Skeletal muscle satellite cell (primary cell): ENCODE results near the gene PACRG.

ENCODE experiments used
- H3K27me3 ChIP-seq: 2 replicates; pipeline ENCODE4 v1.7.0; 2013; ENCODE audit warnings: low read length; ENCODE audit not compliant: control insufficient read depth, insufficient read depth
- H3K36me3 ChIP-seq: 2 replicates; pipeline ENCODE4 v1.7.0; 2013; ENCODE audit warnings: mild to moderate bottlenecking, control low read depth, low read length; ENCODE audit not compliant: insufficient read depth
- H3K4me1 ChIP-seq: 2 replicates; pipeline ENCODE4 v1.7.0; 2013; ENCODE audit warnings: low read length; ENCODE audit not compliant: control insufficient read depth, insufficient read depth
- H3K4me2 ChIP-seq: 2 replicates; pipeline ENCODE4 v1.7.0; 2013; ENCODE audit warnings: mild to moderate bottlenecking, low read length
- H3K4me3 ChIP-seq: 2 replicates; pipeline ENCODE4 v1.7.0; 2013; ENCODE audit warnings: low read length
- H3K9ac ChIP-seq: 2 replicates; pipeline ENCODE4 v1.7.0; 2013; ENCODE audit warnings: mild to moderate bottlenecking, low read depth, low read length, moderate library complexity
- H3K9me3 ChIP-seq: replicated peaks from 2 replicates; pipeline ENCODE4 v1.7.0; 2013; ENCODE audit warnings: mild to moderate bottlenecking, control low read depth, low read length

PACRG gene

GRCh38 chr6:162730502-162730901 is 2.7 kb downstream of the PACRG start:
- Histone ChIP-seq H3K4me2 (no peak overlapping the region), H3K9ac (no peak overlapping the region), H3K9me3 (no peaks in the 10 kb centered on the region), H3K4me3 (no peak overlapping the region), H3K36me3 (no peaks in the 10 kb centered on the region), H3K4me1 (peaks cover 10% of the 10 kb centered on the region), H3K27me3 (no peaks in the 10 kb centered on the region)

GRCh38 chr6:162733489-162733888 is 5.7 kb downstream of the PACRG start:
- no peak overlapping the region for H3K4me2 ChIP-seq
- H3K9ac ChIP-seq: no peak overlapping the region
- H3K4me3 ChIP-seq: no peak overlapping the region
- no peaks in the 10 kb centered on the region for H3K9me3 ChIP-seq
- H3K36me3 ChIP-seq: no peaks in the 10 kb centered on the region
- no peaks in the 10 kb centered on the region for H3K4me1 ChIP-seq
- no peaks in the 10 kb centered on the region for H3K27me3 ChIP-seq

- no peaks in the 10 kb centered on the region for H3K27me3 ChIP-seq
- no peaks in the 10 kb centered on the region for H3K9me3 ChIP-seq
- H3K4me1 ChIP-seq: no peaks in the 10 kb centered on the region
- H3K4me3 ChIP-seq: no peak overlapping the region
- H3K4me2 ChIP-seq: no peak overlapping the region
- H3K9ac ChIP-seq: no peak overlapping the region
- H3K36me3 ChIP-seq: no peaks in the 10 kb centered on the region
Observed at GRCh38 chr6:162736961-162737360, 9.2 kb downstream of the PACRG start.

- no peak overlapping the region for H3K9ac ChIP-seq
- no peak overlapping the region for H3K4me2 ChIP-seq
- no peaks in the 10 kb centered on the region for H3K9me3 ChIP-seq
- no peaks in the 10 kb centered on the region for H3K36me3 ChIP-seq
- H3K27me3 ChIP-seq: no peaks in the 10 kb centered on the region
- H3K4me3 ChIP-seq: no peak overlapping the region
- H3K4me1 ChIP-seq: peaks cover 11% of the 10 kb centered on the region
Observed at GRCh38 chr6:162750776-162751175, 23.0 kb downstream of the PACRG start.

- no peaks in the 10 kb centered on the region for H3K36me3 ChIP-seq
- no peak overlapping the region for H3K4me2 ChIP-seq
- no peak overlapping the region for H3K4me3 ChIP-seq
Observed at GRCh38 chr6:162751211-162751859, 23.6 kb downstream of the PACRG start.

GRCh38 chr6:162753775-162754174 is 26.0 kb downstream of the PACRG start:
- H3K4me2 ChIP-seq: no peak overlapping the region
- H3K4me1 ChIP-seq: peaks cover 11% of the 10 kb centered on the region
- no peaks in the 10 kb centered on the region for H3K9me3 ChIP-seq
- H3K9ac ChIP-seq: no peak overlapping the region
- H3K27me3 ChIP-seq: no peaks in the 10 kb centered on the region
- H3K4me3 ChIP-seq: no peak overlapping the region
- no peaks in the 10 kb centered on the region for H3K36me3 ChIP-seq

More at GRCh38 chr6:162751211-162751859, 23.6 kb downstream of the PACRG start:
- no peaks in the 10 kb centered on the region for H3K27me3 ChIP-seq
- peaks cover 11% of the 10 kb centered on the region for H3K4me1 ChIP-seq
- no peaks in the 10 kb centered on the region for H3K9me3 ChIP-seq
- H3K9ac ChIP-seq: no peak overlapping the region

GRCh38 chr6:162770136-162770535 is 42.4 kb downstream of the PACRG start:
- no peaks in the 10 kb centered on the region for H3K9me3 ChIP-seq
- H3K9ac ChIP-seq: no peak overlapping the region
- no peak overlapping the region for H3K4me2 ChIP-seq
- no peaks in the 10 kb centered on the region for H3K4me1 ChIP-seq
- no peak overlapping the region for H3K4me3 ChIP-seq
- H3K27me3 ChIP-seq: no peaks in the 10 kb centered on the region
- H3K36me3 ChIP-seq: no peaks in the 10 kb centered on the region

GRCh38 chr6:162770955-162771354 is 43.2 kb downstream of the PACRG start:
- Histone ChIP-seq H3K9me3 (no peaks in the 10 kb centered on the region), H3K4me1 (no peaks in the 10 kb centered on the region), H3K4me2 (no peak overlapping the region), H3K4me3 (no peak overlapping the region), H3K27me3 (no peaks in the 10 kb centered on the region), H3K9ac (no peak overlapping the region), H3K36me3 (no peaks in the 10 kb centered on the region)

GRCh38 chr6:162772466-162772865 is 44.7 kb downstream of the PACRG start:
- Histone ChIP-seq H3K4me1 (no peaks in the 10 kb centered on the region), H3K9ac (no peak overlapping the region), H3K4me3 (no peak overlapping the region), H3K36me3 (no peaks in the 10 kb centered on the region), H3K4me2 (no peak overlapping the region), H3K9me3 (no peaks in the 10 kb centered on the region), H3K27me3 (no peaks in the 10 kb centered on the region)

GRCh38 chr6:162773996-162774395 is 46.2 kb downstream of the PACRG start:
- H3K36me3 ChIP-seq: no peaks in the 10 kb centered on the region
- H3K9ac ChIP-seq: no peak overlapping the region
- no peak overlapping the region for H3K4me2 ChIP-seq
- H3K4me1 ChIP-seq: no peaks in the 10 kb centered on the region
- no peaks in the 10 kb centered on the region for H3K27me3 ChIP-seq
- H3K9me3 ChIP-seq: no peaks in the 10 kb centered on the region
- no peak overlapping the region for H3K4me3 ChIP-seq

GRCh38 chr6:162777091-162777490 is 49.3 kb downstream of the PACRG start:
- H3K9ac ChIP-seq: no peak overlapping the region
- H3K36me3 ChIP-seq: no peaks in the 10 kb centered on the region
- H3K4me3 ChIP-seq: no peak overlapping the region
- no peaks in the 10 kb centered on the region for H3K4me1 ChIP-seq
- H3K27me3 ChIP-seq: no peaks in the 10 kb centered on the region
- no peak overlapping the region for H3K4me2 ChIP-seq
- H3K9me3 ChIP-seq: no peaks in the 10 kb centered on the region

GRCh38 chr6:162778603-162779002 is 50.8 kb downstream of the PACRG start:
- no peak overlapping the region for H3K4me2 ChIP-seq
- H3K27me3 ChIP-seq: no peaks in the 10 kb centered on the region
- H3K9ac ChIP-seq: no peak overlapping the region
- H3K4me3 ChIP-seq: no peak overlapping the region
- H3K9me3 ChIP-seq: no peaks in the 10 kb centered on the region
- no peaks in the 10 kb centered on the region for H3K4me1 ChIP-seq
- no peaks in the 10 kb centered on the region for H3K36me3 ChIP-seq
